ENCODE measurements around the gene MTOR. TPM values are rescaled to one million over a fixed set of nuclear protein-coding genes. Genes with fewer than 3 reads are reported as not detected.
A peak's percentile ranks its signal among the peaks of the same experiment; 100 is the strongest.
"Not testable (repeated sequence)": the region's sequence is repeated elsewhere in the genome, so short reads cannot be mapped to it uniquely, and the experiment has no call there.

Gene MTOR
- total RNA-seq, 2 donors from 2014 or later = 47.1 to 82.0 TPM

- H3K27me3 Mint-ChIP-seq = peaks cover 0 to 1% of the 10 kb centered on the region in 2 donors
- peaks cover 14 to 18% of the 10 kb centered on the region in 2 donors for H3K4me1 Mint-ChIP-seq (ENCODE audit: low read depth in 2 of 2)
- DNase-seq (ENCODE audit: low spot score) (no peak), ATAC-seq (no peak)
- H3K9me3 Mint-ChIP-seq = no peaks in the 10 kb centered on the region
- H3K36me3 Mint-ChIP-seq = peaks cover 12% of the 10 kb centered on the region
- H3K4me3 Mint-ChIP-seq = peak overlapping the region; percentile 68
- peak overlapping the region in 1 of 2 donors; percentile 43 for H3K27ac Mint-ChIP-seq
These were observed 10.1 kb upstream of the MTOR start for GRCh38 chr1:11272544-11272831.

- ATAC-seq; H3K4me1 Mint-ChIP-seq (ENCODE audit: low read depth in 2 of 2); H3K4me3 Mint-ChIP-seq; H3K9me3 Mint-ChIP-seq; H3K36me3 Mint-ChIP-seq; DNase-seq (ENCODE audit: low spot score); H3K27ac Mint-ChIP-seq; H3K27me3 Mint-ChIP-seq: not testable (repeated sequence)
These were observed 5.3 kb upstream of the MTOR start for GRCh38 chr1:11267350-11268337.

- DNase-seq (ENCODE audit: low spot score) (no peak), ATAC-seq (no peak)
- Mint-ChIP-seq H3K27ac (no peak overlapping the region), H3K4me3 (no peak overlapping the region), H3K9me3 (no peaks in the 10 kb centered on the region), H3K36me3 (peaks cover 5% of the 10 kb centered on the region), H3K27me3 (peaks cover 0 to 6% of the 10 kb centered on the region in 2 donors), H3K4me1 (ENCODE audit: low read depth in 2 of 2) (peaks cover 8% of the 10 kb centered on the region in 2 donors)
These were observed 4.1 kb upstream of the MTOR start for GRCh38 chr1:11266268-11267074.

GRCh38 chr1:11256299-11256698 lies 6.1 kb downstream of the MTOR start:
- Mint-ChIP-seq H3K36me3 (peaks cover 24% of the 10 kb centered on the region), H3K4me3 (no peak overlapping the region), H3K27me3 (no peaks in the 10 kb centered on the region), H3K9me3 (no peaks in the 10 kb centered on the region), H3K4me1 (ENCODE audit: low read depth in 2 of 2) (peaks cover under 1 to 1% of the 10 kb centered on the region in 2 donors), H3K27ac (no peak overlapping the region)
- DNase-seq (ENCODE audit: low spot score) (no peak), ATAC-seq (no peak)

GRCh38 chr1:11253226-11253625 lies 9.1 kb downstream of the MTOR start:
- Mint-ChIP-seq H3K4me3 (no peak overlapping the region), H3K36me3 (peaks cover 33% of the 10 kb centered on the region), H3K9me3 (no peaks in the 10 kb centered on the region), H3K4me1 (ENCODE audit: low read depth in 2 of 2) (peaks cover 6 to 7% of the 10 kb centered on the region in 2 donors), H3K27ac (no peak overlapping the region), H3K27me3 (no peaks in the 10 kb centered on the region)
- DNase-seq (ENCODE audit: low spot score) (no peak), ATAC-seq (no peak)

- H3K9me3 Mint-ChIP-seq = no peaks in the 10 kb centered on the region
- H3K36me3 Mint-ChIP-seq = peaks cover 34% of the 10 kb centered on the region
- no peak overlapping the region for H3K27ac Mint-ChIP-seq
- peaks cover 6 to 7% of the 10 kb centered on the region in 2 donors for H3K4me1 Mint-ChIP-seq (ENCODE audit: low read depth in 2 of 2)
- no peaks in the 10 kb centered on the region for H3K27me3 Mint-ChIP-seq
- no peak for ATAC-seq
- DNase-seq (ENCODE audit: low spot score) = no peak
- no peak overlapping the region for H3K4me3 Mint-ChIP-seq
These were observed 9.8 kb downstream of the MTOR start for GRCh38 chr1:11252538-11252937.

- H3K4me1 Mint-ChIP-seq (ENCODE audit: low read depth in 2 of 2) = peaks cover 17 to 20% of the 10 kb centered on the region in 2 donors
- peaks cover 24% of the 10 kb centered on the region for H3K36me3 Mint-ChIP-seq
- no peaks in the 10 kb centered on the region for H3K9me3 Mint-ChIP-seq
- no peak overlapping the region for H3K27ac Mint-ChIP-seq
- H3K4me3 Mint-ChIP-seq = no peak overlapping the region
- no peaks in the 10 kb centered on the region for H3K27me3 Mint-ChIP-seq
- DNase-seq (ENCODE audit: low spot score) (no peak), ATAC-seq (no peak)
These were observed 14.2 kb downstream of the MTOR start for GRCh38 chr1:11248169-11248568.

GRCh38 chr1:11245904-11246719 lies 16.2 kb downstream of the MTOR start:
- H3K27me3 Mint-ChIP-seq = no peaks in the 10 kb centered on the region
- peak overlapping the region; percentile 44 to 75 for H3K27ac Mint-ChIP-seq
- H3K36me3 Mint-ChIP-seq = peaks cover 26% of the 10 kb centered on the region
- H3K4me1 Mint-ChIP-seq (ENCODE audit: low read depth in 2 of 2) = peaks cover 20 to 25% of the 10 kb centered on the region in 2 donors
- H3K4me3 Mint-ChIP-seq = peak overlapping the region; percentile 11
- H3K9me3 Mint-ChIP-seq = no peaks in the 10 kb centered on the region
- DNase-seq (ENCODE audit: low spot score) (no peak), ATAC-seq (peak; percentile 49 to 65)

GRCh38 chr1:11245248-11245647 lies 17.1 kb downstream of the MTOR start:
- DNase-seq (ENCODE audit: low spot score) (no peak), ATAC-seq (no peak)
- Mint-ChIP-seq H3K36me3 (peaks cover 17% of the 10 kb centered on the region), H3K27me3 (no peaks in the 10 kb centered on the region), H3K4me1 (ENCODE audit: low read depth in 2 of 2) (peaks cover 14 to 20% of the 10 kb centered on the region in 2 donors), H3K27ac (peak overlapping the region; percentile 5 to 28), H3K9me3 (no peaks in the 10 kb centered on the region), H3K4me3 (no peak overlapping the region)

GRCh38 chr1:11238311-11238710 lies 24.0 kb downstream of the MTOR start:
- H3K27ac Mint-ChIP-seq = no peak overlapping the region
- no peaks in the 10 kb centered on the region for H3K27me3 Mint-ChIP-seq
- peaks cover 4 to 6% of the 10 kb centered on the region in 2 donors for H3K4me1 Mint-ChIP-seq (ENCODE audit: low read depth in 2 of 2)
- H3K36me3 Mint-ChIP-seq = peaks cover 18% of the 10 kb centered on the region
- H3K4me3 Mint-ChIP-seq = no peak overlapping the region
- DNase-seq (ENCODE audit: low spot score) (no peak), ATAC-seq (no peak)
- no peaks in the 10 kb centered on the region for H3K9me3 Mint-ChIP-seq

- DNase-seq (ENCODE audit: low spot score) (no peak), ATAC-seq (no peak)
- Mint-ChIP-seq H3K4me1 (ENCODE audit: low read depth in 2 of 2) (peaks cover 4 to 6% of the 10 kb centered on the region in 2 donors), H3K36me3 (peaks cover 17% of the 10 kb centered on the region), H3K9me3 (no peaks in the 10 kb centered on the region), H3K27me3 (no peaks in the 10 kb centered on the region), H3K27ac (no peak overlapping the region), H3K4me3 (no peak overlapping the region)
These were observed 25.0 kb downstream of the MTOR start for GRCh38 chr1:11237356-11237755.

- DNase-seq (ENCODE audit: low spot score) (no peak), ATAC-seq (no peak)
- Mint-ChIP-seq H3K4me1 (ENCODE audit: low read depth in 2 of 2) (no peaks in the 10 kb centered on the region), H3K27me3 (no peaks in the 10 kb centered on the region), H3K36me3 (peaks cover 28% of the 10 kb centered on the region), H3K9me3 (no peaks in the 10 kb centered on the region), H3K27ac (no peak overlapping the region), H3K4me3 (no peak overlapping the region)
These were observed 29.1 kb downstream of the MTOR start for GRCh38 chr1:11233208-11233607.

- Mint-ChIP-seq H3K9me3 (no peaks in the 10 kb centered on the region), H3K4me1 (ENCODE audit: low read depth in 2 of 2) (peaks cover 4 to 7% of the 10 kb centered on the region in 2 donors), H3K36me3 (peaks cover 46% of the 10 kb centered on the region), H3K27me3 (no peaks in the 10 kb centered on the region), H3K4me3 (no peak overlapping the region), H3K27ac (no peak overlapping the region)
- DNase-seq (ENCODE audit: low spot score) = no peak
- ATAC-seq = no peak
These were observed 33.1 kb downstream of the MTOR start for GRCh38 chr1:11229203-11229602.
